ENCODE results near the gene CHML.

DNA sequence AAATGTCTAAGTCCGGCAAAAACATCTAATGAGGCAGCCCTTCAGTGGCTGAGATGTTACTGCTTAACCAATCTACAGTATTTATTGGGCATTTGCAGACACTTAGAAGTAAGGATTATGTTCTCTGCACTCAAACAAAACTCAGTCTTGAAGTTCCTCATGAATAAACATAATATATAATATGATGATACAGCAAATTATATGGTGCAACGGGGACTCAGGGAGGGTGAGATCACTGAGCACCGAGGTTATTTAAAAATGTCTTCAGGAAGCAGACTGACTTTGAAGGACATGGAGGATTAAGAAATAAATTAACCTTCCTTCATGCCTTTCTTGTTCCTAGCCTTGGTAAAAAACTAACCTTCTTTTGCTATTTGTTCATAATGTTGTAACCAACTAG is 39.8 kb upstream of the CHML start:
- TF ChIP-seq, protein P1, sequence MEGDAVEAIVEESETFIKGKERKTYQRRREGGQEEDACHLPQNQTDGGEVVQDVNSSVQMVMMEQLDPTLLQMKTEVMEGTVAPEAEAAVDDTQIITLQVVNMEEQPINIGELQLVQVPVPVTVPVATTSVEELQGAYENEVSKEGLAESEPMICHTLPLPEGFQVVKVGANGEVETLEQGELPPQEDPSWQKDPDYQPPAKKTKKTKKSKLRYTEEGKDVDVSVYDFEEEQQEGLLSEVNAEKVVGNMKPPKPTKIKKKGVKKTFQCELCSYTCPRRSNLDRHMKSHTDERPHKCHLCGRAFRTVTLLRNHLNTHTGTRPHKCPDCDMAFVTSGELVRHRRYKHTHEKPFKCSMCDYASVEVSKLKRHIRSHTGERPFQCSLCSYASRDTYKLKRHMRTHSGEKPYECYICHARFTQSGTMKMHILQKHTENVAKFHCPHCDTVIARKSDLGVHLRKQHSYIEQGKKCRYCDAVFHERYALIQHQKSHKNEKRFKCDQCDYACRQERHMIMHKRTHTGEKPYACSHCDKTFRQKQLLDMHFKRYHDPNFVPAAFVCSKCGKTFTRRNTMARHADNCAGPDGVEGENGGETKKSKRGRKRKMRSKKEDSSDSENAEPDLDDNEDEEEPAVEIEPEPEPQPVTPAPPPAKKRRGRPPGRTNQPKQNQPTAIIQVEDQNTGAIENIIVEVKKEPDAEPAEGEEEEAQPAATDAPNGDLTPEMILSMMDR (IDR thresholded peaks at IDR 0.05) = no peak
- TF ChIP-seq EZH2 (IDR thresholded peaks at IDR 0.05; ENCODE audit: borderline replicate concordance, insufficient read depth, low read depth, low read length, poor library complexity, severe bottlenecking) = no peak
